ENCODE data around the gene KCNK5. TPM values are rescaled to one million over a fixed set of nuclear protein-coding genes. Genes with fewer than 3 reads are reported as not detected.

KCNK5 gene
- total and polyA plus RNA-seq, 2 of the 8 experiments (the other 6 are each of a cell fraction or from before 2014, with no cell fraction given): 20.9 to 44.3 TPM

DNA sequence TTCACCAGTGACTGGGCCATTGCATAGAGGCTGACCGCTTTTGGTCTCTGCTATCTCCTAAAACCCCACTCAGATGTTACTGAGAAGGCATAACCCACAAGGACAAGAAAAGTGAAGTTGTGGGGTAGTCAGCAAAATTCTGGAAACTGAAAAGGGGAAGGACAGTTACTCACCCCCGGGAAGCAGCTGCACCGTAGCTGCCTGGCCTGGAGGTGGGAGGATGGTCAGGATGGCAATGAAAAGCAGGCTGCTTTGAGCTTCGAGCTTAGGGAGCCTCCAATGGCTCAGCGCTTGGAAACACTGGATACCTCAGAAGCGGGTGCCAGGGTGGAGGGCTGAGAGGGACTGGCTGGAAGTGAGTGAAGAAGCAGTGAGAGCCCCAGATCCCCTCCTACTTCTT lies 56.0 kb downstream of the KCNK5 start (continued):
- no peak for TF ChIP-seq RNF2 (IDR thresholded peaks at IDR 0.05; ENCODE audit: borderline replicate concordance, low read depth, low read length, missing control alignments, poor library complexity, severe bottlenecking)
- no peak for TF ChIP-seq ATF2 (IDR thresholded peaks at IDR 0.05; ENCODE audit: low read length)
- no peak for TF ChIP-seq RBBP5 (IDR thresholded peaks at IDR 0.05; ENCODE audit: borderline replicate concordance, low read depth, low read length)
- TF ChIP-seq KDM1A (IDR thresholded peaks at IDR 0.05; ENCODE audit: borderline replicate concordance, low read length): no peak
- TF ChIP-seq TCF12 (IDR thresholded peaks at IDR 0.05; ENCODE audit: low read depth, low read length): no peak
